Measurements from ENCODE around the gene CIAO3.
A peak's percentile ranks its signal among the peaks of the same experiment; 100 is the strongest.
"Not testable (repeated sequence)": the region's sequence is repeated elsewhere in the genome, so short reads cannot be mapped to it uniquely, and the experiment has no call there.

CIAO3 gene

DNA sequence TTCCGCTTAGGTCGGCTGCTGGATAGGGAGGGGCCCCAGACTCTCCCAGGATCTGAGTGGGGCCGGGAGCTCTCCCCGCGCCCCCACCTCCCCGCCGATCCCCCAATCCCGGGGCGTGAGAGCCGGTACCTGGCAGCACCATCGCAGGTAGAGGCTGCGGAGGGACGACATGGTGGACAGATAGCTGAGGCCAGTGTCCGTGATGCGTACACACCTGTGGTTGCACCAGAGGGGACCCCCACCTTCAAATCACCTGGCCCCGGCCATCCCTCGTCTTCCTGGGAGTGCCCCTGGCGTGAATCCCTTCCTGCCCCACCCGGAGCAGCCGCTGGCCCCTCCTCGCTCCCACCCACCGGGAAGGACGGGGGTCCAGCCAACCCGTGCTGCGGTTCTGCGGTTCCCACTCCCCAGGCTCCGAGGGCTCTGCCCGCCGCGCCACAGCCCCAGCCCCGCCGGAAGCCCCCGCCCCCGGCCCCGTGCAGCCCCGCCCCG is 45.9 kb downstream of the CIAO3 start:
- DNase-seq (ENCODE audit: low read depth in 3 of 3, low spot score in 1 of 3): no peak

DNA sequence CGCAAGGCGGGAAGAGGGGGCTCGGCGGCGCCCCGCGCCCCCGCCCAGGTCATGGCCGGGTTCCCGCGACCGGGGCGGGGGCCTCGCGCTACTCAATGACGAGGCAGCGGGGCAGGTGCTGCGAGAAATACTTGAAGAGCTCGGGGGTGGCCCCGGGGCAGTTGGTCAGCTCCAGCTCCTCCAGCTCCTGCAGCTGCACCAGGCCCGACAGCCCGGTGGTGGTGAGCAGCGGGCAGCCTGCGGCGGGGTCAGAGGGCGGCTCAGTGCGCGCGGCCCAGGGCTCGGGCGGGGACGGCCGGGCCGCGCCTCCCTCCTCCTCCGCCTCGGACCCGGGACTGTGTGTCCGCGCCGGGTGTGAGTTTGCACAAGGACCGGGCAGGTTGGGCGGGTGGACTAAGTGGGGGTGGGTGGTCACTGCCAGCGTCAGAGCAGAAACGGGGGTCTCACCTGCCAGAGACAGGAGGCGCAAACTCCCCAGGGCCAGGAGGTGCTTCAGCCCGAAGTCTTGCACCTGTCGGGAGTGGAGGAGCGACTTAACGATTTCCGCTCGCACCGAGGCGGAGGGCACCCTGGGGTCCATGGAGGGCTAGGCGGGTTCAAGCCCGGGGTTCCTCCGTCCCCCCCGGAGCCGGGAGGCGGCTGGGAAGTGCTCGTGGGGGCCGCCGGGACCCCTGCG is 46.5 kb downstream of the CIAO3 start:
- DNase-seq (ENCODE audit: low read depth in 3 of 3, low spot score in 1 of 3): no peak

DNA sequence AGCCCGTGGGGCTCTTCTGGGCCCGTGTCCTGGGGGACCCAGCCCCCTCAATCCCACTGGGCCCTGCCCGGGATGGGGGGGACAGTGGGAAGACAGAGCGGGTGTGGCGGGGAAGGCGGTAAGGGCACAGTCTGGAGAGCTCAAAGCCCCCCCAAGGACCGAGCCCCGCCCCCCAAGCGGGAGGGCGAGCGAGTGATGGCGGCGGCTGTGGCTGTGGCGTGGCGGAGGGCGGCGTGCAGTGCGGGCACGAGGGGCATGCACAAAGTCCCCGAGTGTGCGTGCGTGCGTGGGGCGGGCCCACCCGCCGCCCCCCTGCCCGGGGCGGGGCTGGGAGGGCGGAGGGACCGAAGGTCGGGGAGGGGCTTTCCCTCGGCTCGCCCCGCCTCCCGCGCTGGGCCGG is 47.0 kb downstream of the CIAO3 start:
- DNase-seq (ENCODE audit: low read depth in 3 of 3, low spot score in 1 of 3): no peak

DNA sequence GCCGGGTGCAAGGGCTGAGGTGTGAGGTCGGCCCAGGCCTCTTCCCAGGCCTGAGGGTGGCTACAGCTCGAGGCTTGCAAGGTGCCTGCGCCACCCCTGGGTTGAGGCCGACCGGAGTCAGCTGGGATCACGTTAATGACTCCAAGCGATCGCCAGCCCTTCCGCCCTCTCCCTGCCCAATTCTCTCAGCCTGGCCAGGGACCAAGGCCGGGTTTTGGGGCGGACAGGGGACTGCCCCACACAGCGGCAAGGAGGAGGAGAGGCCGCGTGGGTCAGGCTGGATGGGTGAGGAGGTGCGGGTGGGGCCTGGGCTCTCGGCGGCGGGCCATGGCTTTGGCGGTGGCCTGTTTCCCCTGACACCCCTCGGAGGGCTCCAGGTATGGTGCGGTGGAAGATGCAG is 47.4 kb downstream of the CIAO3 start:
- no peak for DNase-seq (ENCODE audit: low read depth in 3 of 3, low spot score in 1 of 3)

DNA sequence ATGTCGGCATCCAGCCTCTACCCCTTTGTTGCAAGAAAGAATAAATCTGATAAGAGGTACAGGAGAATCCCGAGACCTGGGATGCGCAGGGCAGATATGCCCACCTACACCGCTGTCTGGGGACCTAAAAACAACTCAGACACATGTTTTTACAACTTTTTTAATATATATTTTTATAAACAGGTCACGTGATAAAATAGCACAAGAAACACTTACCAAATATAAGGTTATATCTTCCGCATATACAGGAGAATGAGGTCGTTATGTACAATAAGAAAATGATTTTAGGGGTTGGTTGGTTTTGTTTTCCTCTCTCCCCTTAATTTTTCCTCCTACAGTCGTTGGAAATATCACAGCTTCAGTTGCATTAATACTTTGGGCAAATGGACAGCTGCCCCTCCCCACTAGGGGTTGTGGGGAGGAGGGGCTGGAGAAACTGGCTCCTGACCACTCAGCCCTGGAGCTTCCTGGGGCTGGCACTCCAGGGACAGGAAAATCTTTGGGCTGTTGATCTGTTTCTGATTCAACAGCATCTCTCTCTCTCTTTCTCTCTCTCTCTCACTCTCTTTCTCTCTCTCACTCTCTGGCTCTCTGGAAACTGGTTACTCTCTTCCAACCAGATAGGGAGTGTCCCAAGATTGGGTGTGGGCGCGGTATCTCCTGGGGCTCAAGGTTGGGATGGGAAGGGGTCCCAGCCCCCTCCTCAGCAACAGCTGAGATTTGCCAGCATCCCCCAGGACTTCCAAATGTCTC is 48.3 kb downstream of the CIAO3 start:
- no peak for DNase-seq (ENCODE audit: low read depth in 3 of 3, low spot score in 1 of 3)

DNA sequence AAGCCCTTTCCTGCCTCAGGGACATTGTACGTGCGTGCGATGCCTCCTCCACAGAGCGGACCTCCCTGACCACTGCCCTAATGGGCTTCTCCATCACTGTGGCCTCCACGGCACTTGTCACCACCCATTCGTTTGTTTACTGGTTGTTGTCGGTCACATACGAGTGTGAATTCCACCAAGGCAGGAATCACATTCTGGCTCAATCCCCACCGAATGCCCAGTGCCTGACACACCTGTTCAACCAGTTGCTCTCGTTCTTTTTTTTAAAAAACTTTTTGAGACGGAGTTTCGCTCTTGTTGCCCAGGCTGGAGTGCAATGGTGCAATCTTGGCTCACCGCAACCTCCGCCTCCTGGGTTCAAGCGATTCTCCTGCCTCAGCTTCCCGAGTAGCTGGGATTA is 49.6 kb downstream of the CIAO3 start:
- DNase-seq (ENCODE audit: low read depth in 3 of 3, low spot score in 1 of 3): not testable (repeated sequence)

DNA sequence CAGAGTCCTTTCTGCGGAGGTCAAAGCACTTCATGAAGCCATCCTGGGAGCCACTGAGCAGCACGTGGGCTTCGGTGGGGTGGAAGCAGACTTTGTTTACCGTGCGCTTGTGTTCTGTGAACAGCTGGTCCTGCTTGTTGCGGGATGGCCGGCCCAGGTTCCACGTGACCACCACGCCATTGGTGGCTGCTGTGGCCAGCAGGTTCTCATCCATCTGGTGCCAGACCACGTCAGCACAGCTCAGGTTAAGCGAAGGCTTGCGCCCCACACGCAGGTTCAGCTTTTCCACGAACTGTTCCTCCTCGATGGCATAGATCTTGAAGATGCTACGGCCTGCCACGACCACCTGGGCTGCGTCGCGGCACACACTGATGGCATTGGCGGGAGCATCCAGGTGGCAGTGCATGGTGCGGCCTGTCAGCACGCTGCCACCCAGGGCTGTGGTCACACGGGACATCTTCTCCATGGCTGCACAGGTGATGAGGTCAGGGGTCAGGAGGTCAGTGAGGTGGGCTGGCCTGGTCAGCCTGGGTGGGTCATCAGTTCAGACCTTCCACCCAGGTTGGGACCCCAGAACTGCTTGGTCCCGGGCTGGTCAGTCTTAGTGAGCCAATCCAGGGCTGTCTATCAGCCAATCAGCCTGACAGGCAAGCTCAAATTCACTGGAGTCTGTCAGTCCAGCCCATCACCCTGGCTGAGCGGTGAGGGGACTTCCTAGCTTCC is 51.5 kb downstream of the CIAO3 start:
- no peak for DNase-seq (ENCODE audit: low read depth in 3 of 3, low spot score in 1 of 3)

DNA sequence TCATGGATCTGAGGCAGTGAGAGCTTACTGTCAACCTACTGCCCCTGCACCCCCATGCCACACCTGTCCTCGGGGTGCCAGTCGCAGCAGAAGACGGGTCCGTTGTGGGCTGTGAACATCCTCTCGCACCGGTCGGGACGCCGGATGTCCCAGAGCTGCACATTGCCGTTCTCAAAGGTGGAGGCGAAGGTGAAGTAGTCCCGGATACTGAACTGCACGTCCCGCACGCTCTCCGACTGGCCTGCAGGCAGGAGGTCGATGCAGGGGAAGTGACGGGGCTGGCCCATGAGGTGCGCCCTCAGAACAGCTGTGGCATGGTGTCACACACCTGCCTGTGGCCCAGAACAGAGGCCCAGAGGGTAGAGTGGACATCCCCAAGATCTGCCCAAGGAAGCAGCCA is 53.3 kb downstream of the CIAO3 start:
- DNase-seq (ENCODE audit: low read depth in 3 of 3, low spot score in 1 of 3): no peak

DNA sequence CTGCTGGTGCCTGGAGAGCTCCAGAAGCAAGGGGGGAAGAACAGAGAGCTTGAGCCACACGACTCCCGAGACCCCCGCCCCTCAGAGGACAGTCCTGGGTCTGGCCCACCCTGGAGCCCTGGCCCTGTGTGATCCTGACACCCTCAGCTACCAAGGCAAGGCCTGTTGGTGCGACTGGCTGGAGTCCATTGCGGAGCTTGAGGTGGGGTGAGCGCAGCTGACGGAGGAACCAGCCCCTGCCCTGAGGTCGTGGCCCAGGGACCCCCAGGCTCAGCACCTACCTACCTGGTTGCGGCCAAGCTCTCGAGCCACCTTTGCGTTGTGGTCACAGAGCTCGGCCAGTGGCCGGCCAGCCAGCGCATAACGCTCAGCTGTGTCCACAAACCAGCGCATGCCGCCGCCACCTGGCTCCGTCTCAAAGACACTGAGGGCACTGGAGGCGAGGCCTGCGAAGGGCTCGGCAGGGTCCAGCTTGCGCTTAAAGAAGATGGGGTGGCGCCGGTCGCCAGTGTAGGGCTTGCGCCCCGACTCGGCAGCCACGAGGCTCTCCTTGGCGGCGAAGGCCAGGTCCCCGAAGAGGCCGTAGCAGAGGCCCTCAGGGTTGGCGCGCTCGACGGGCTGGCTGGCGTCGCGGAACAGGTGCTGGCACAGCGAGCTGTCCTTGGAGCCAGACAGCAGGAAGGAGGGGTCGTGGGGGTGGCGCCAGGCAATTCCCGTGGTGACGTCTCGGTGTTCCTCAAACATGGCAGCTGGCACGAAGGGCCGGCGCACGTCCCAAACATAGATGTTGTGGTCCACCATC is 54.1 kb downstream of the CIAO3 start:
- no peak for DNase-seq (ENCODE audit: low read depth in 3 of 3, low spot score in 1 of 3)

DNA sequence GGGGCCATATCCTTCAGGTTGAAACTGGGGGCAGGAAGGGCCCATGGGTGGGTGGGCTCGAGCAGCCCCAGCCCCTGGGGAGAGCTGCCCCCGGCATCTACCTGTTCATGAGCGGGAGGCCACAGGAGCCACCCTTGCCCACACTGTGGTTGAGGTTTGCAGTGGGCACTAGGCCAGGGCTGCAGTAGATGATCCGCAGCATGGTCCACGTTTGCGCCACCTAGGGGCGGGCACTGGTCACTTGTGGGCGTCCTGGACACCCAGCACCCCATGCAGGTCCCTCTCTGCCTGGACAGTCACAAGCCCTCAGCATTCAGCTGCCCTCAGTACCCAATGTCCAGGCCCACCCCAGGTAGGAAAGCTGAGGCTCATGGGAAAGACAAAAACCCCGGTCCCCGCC is 54.8 kb downstream of the CIAO3 start:
- no peak for DNase-seq (ENCODE audit: low read depth in 3 of 3, low spot score in 1 of 3)

DNA sequence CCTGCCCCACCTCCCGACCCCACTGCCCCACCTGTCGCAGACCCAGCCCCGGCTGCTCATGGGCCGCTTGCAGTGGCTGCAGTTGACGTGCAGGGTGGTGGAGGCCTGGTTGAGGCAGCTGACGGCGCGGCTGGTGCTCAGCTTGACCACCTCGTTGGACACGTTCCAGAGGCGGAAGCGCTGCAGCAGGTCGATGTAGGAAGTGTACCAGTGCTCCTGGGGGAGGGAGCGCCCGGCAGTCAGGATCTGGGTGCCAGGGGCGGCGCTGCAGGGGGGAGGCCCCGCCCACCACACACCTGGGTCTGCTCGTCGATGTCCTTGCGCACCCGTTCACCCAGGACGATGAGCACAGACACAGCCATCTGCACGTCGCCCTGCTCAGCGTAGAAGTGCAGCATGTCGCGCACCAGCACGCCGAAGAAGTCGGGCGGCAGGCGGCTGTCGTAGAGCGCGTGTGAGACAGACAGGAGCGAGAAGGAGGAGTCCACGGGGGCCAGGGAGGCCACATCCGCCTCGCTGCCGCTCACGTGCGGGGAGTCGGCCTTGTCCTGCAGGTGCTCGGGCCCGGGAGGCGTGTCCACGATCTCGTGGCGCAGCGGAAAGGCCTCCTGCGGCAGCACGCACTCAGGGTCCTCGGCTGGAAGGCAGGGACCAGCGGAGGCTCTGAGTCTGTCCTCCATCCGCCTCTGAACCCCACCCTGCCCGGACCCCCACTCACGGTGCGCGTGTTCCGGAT is 55.7 kb downstream of the CIAO3 start:
- no peak for DNase-seq (ENCODE audit: low read depth in 3 of 3, low spot score in 1 of 3)

DNA sequence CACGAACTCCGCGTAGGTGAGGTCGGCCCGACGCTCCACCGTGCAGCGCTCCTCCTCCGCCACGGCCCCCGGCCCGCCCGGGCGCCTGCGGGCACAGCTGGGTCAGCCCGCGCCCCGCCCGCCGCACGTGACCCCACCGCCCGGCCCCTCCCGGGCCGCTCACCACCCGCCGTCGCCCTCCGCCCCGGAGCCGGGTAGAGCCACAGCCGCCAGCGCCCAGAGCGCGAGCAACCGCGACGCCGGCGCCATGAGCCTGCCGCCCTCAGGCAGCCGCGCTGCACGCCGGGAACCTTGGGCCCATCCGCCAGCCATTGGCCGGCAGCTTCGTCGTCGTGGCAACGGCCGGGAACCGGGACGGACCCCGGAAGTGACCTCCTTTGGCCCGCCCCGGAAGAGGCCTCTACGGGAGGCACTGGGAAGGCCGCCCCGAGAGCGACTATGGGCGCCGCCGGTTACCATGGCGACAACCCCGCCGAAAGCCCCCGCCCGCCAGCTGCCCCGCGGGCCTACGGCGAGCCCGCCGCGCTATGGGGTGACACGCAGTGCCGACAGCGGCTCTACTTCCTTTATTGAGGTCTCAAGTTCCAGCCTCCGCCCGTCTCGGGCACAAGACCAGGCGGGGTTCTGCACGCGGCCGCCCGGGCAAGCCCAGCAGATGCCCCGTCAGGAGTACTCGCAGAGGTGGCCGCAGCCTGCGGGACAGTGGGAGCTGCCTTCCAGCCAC is 56.6 kb downstream of the CIAO3 start, which contains the start of gene JMJD8:
JMJD8 (minus strand) TSS at position 264 of the 724 bp plus-strand sequence; CDS start at position 249, 15 bp downstream.
- peak; percentile 89 to 97 (median 90) for DNase-seq (ENCODE audit: low read depth in 3 of 3, low spot score in 1 of 3)

DNA sequence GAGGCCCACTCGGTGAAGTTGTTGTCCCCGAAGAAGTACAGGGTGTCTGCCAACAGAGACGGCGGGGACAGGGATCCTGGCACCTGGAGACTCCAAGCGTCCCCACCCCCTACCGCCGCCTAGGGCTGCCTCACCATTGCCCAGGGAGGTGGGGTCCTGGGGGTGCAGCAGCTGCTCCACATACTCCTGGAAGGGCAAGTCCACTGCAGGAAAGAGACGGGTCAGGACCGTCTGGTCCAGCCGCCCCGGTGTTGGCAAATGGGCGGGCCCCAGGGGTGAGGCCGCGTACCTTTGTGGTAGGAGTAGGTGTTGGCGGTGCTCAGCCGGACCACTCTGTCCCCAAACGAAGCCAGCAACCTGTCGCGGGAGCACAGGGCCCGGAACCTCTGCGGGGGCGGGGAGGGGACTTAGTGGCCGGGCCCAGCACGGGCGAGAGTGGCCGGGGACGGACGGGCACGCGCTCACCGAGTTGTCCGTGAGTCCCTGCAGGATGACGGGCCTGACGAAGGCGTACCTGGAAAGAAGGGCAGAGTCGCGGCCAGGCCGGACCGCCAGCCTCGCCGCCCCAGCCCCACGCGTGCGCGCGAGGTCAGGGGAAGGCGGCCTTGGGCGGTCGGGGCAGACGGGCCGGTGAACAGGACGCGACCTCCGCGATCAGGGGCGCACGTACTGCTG is 57.3 kb downstream of the CIAO3 start:
- no peak for DNase-seq (ENCODE audit: low read depth in 3 of 3, low spot score in 1 of 3)

DNA sequence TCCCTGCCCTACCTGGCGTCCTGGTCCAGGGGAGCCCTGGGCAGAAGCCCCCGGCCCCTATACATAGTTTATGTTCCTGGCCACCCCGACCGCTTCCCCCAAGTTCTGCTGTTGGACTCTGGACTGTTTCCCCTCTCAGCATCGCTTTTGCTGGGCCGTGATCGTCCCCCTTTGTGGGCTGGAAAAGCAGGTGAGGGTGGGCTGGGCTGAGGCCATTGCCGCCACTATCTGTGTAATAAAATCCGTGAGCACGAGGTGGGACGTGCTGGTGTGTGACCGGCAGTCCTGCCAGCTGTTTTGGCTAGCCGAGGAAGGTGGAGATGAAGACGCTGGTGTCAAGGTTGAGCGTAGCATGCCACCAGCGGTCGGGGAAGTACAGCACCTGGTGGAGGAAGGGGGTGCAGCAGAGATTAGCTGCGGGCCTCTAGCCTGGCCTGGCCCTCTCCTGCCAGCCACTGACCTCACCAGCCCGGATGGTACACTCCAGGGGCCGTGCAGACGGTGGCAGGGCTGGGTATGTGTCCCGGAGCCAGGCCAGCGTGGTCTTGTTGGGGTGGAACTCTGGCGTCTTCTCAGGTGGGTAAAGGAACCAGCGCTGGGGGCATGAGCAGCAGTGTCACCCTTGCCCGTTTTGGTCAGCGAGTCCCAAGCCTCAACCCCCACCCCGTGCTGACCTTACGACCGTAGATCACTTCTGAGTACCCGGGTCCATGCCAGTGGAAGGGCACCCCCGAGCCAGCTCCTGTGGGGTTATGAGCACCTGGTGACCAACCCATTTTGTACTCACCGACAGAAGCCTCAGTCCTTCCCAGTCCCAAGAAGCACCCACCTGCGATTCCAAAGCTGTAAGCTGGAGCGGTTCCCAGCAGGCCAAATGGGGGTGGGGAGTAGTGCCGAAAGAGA is 58.1 kb downstream of the CIAO3 start:
- DNase-seq (ENCODE audit: low read depth in 3 of 3, low spot score in 1 of 3): no peak

DNA sequence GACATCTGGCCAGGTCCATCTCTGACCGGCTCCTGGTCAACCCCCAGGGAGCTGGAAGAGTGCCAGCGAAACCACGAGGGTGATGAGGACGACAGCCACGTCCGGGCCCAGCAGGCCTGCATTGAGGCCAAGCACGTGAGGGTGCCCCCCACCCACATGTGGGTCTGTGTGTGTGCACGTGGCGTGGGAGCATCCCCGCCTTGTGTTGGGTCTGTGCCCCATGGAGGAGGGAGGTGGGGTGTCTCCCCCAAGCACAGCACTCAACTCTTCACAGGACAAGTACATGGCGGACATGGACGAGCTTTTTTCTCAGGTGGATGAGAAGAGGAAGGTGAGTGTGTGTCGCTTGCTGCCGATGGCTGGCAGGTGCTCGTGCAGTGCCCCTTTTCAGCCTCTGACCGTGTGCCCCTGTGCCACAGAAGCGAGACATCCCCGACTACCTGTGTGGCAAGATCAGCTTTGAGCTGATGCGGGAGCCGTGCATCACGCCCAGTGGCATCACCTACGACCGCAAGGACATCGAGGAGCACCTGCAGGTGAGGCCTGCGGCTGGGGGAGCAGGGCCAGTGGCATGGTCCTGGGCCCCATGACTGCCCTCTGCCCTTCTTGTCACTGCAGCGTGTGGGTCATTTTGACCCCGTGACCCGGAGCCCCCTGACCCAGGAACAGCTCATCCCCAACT is 58.9 kb downstream of the CIAO3 start:
- no peak for DNase-seq (ENCODE audit: low read depth in 3 of 3, low spot score in 1 of 3)

DNA sequence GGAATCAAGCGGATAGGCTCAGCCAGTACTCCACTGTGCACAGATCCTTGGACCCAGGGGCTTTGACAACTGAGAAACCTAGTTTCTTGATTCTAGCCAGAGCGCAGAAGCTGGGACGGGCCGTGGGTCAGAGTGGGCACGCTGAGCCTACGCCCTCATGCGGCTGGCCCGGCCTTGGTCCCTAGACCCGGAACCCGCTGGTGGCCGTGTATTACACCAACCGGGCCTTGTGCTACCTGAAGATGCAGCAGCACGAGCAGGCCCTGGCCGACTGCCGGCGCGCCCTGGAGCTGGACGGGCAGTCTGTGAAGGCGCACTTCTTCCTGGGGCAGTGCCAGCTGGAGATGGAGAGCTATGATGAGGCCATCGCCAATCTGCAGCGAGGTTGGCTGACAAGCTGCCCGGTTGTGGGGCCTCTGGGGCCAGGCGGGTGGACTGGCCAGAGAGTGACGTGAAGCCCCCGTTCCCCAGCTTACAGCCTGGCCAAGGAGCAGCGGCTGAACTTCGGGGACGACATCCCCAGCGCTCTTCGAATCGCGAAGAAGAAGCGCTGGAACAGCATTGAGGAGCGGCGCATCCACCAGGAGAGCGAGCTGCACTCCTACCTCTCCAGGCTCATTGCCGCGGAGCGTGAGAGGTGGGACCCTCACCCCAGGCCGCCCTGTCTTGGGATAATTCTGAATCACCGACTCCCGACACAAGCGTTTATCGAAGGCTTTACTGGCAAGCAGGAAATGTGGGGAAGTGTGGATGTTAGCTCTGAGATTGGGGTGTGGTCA is 59.6 kb downstream of the CIAO3 start:
- no peak for DNase-seq (ENCODE audit: low read depth in 3 of 3, low spot score in 1 of 3)

DNA sequence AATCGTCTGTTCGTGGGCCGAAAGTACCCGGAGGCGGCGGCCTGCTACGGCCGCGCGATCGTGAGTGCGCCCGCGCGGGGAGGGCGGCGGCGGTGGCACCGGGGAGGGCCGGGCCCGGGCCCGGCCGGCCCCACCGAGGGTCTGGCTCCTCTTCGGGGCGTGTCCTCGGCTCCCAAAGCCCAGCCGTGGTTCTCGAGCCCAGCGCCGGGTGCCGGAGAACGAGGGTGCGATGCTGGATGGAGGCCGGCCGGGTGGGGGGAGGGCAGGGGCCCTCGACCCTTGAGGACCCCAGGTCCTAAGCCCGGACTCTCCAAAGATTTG is 60.2 kb downstream of the CIAO3 start:
- DNase-seq (ENCODE audit: low read depth in 3 of 3, low spot score in 1 of 3): no peak

Measured in stimulated activated CD4-positive, alpha-beta T cell treated with anti-CD3 and anti-CD28 coated beads, TNF-alpha, amount 100 ng/mL, for 1 hour (primary cell).